Transverse colon (tissue), 4 donors: ENCODE data around the gene ORC4.
A peak's percentile ranks its signal among the peaks of the same experiment; 100 is the strongest.

Experiments used
- POLR2AphosphoS5 ChIP-seq, 3 donors: sonication (generic); formaldehyde crosslinking; IDR thresholded peaks; one replicate each; pipeline ENCODE4 v1.6.1; 2016; ENCODE audit warnings: antibody characterized with exemption in 3 of 3
- TF ChIP-seq, protein P1 (sequence below), 5 experiments: fragments of 200-600 bp in 3 of 5; fragments of 450-650 bp in 2 of 5; sonication (generic) in 3 of 5; IDR thresholded peaks; 1 replicate in 2 of 5; 2 replicates in 3 of 5; pipeline ENCODE4 v1.5.1; 2016 to 2017; ENCODE audit warnings: antibody characterized with exemption in 5 of 5, inconsistent platforms in 3 of 5, mild to moderate bottlenecking in 2 of 5, moderate library complexity in 1 of 5

GRCh38 chr2:148020111-148021058 lies at the start of gene ORC4:
- peak; percentile 77 to 93 (median 91) for TF ChIP-seq POLR2AphosphoS5 (IDR thresholded peaks at IDR 0.05)
- TF ChIP-seq, protein P1, sequence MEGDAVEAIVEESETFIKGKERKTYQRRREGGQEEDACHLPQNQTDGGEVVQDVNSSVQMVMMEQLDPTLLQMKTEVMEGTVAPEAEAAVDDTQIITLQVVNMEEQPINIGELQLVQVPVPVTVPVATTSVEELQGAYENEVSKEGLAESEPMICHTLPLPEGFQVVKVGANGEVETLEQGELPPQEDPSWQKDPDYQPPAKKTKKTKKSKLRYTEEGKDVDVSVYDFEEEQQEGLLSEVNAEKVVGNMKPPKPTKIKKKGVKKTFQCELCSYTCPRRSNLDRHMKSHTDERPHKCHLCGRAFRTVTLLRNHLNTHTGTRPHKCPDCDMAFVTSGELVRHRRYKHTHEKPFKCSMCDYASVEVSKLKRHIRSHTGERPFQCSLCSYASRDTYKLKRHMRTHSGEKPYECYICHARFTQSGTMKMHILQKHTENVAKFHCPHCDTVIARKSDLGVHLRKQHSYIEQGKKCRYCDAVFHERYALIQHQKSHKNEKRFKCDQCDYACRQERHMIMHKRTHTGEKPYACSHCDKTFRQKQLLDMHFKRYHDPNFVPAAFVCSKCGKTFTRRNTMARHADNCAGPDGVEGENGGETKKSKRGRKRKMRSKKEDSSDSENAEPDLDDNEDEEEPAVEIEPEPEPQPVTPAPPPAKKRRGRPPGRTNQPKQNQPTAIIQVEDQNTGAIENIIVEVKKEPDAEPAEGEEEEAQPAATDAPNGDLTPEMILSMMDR (IDR thresholded peaks at IDR 0.05) = peak in 4 of 5 experiments; percentile 33 to 56 (median 36)
